ENCODE measurements around the gene TMEM108.

- TF ChIP-seq POLR2A (IDR thresholded peaks at IDR 0.05; ENCODE audit: low read depth, low read length): no peak
- no peak for TF ChIP-seq TAF1 (IDR thresholded peaks at IDR 0.05; ENCODE audit: borderline replicate concordance, low read depth, low read length)
Measured at GRCh38 chr3:133130168-133130567, 92.0 kb downstream of the TMEM108 start.
